LHCN-M2 (cell line): ENCODE data around the gene PPM1M. TPM values are rescaled to one million over a fixed set of nuclear protein-coding genes. Genes with fewer than 3 reads are reported as not detected.
"Not testable (repeated sequence)": the region's sequence is repeated elsewhere in the genome, so short reads cannot be mapped to it uniquely, and the experiment has no call there.

Experiments
- DNase-seq: peaks from one replicate; pipeline ENCODE4 v3.0.0-alpha.2; 2012; ENCODE audit warnings: low read depth
- total RNA-seq: library from RNA; depleted of rRNA; stranded (reverse); fragments of >200 nt; gene quantifications from 2 replicates; pipeline ENCODE4 v1.2.3, GENCODE V29; 2014

The PPM1M gene
- total RNA-seq, 1 experiment from 2014 or later: 22.3 TPM

- DNase-seq: no peak
Measured at GRCh38 chr3:52246728-52247408, 1.3 kb downstream of the PPM1M start.

GRCh38 chr3:52247409-52248164 lies 2.0 kb downstream of the PPM1M start:
- no peak for DNase-seq

- no peak for DNase-seq
Measured at GRCh38 chr3:52248165-52248541, 2.6 kb downstream of the PPM1M start.

- DNase-seq: no peak
Measured at GRCh38 chr3:52248816-52249547, 3.4 kb downstream of the PPM1M start.

GRCh38 chr3:52249683-52250082 lies 4.1 kb downstream of the PPM1M start:
- DNase-seq: no peak

- DNase-seq: no peak
Measured at GRCh38 chr3:52250122-52250521, 4.6 kb downstream of the PPM1M start.

- no peak for DNase-seq
Measured at GRCh38 chr3:52253314-52254304, 8.1 kb downstream of the PPM1M start.

- no peak for DNase-seq
Measured at GRCh38 chr3:52254608-52255007, 9.0 kb downstream of the PPM1M start.

- no peak for DNase-seq
Measured at GRCh38 chr3:52256159-52256558, 10.6 kb downstream of the PPM1M start.

GRCh38 chr3:52256622-52257021 lies 11.1 kb downstream of the PPM1M start:
- DNase-seq: no peak

GRCh38 chr3:52257911-52258310 lies 12.4 kb downstream of the PPM1M start:
- no peak for DNase-seq

- peak; percentile 72 for DNase-seq
Measured at GRCh38 chr3:52259035-52259434, 13.5 kb downstream of the PPM1M start.

- DNase-seq: no peak
Measured at GRCh38 chr3:52259448-52259847, 13.9 kb downstream of the PPM1M start.

GRCh38 chr3:52262447-52262846 lies 16.9 kb downstream of the PPM1M start:
- no peak for DNase-seq

GRCh38 chr3:52265387-52265786 lies 19.8 kb downstream of the PPM1M start:
- DNase-seq: no peak

- DNase-seq: no peak
Measured at GRCh38 chr3:52268036-52268435, 22.5 kb downstream of the PPM1M start.

- no peak for DNase-seq
Measured at GRCh38 chr3:52269776-52270175, 24.2 kb downstream of the PPM1M start.

GRCh38 chr3:52270252-52270754 lies 24.7 kb downstream of the PPM1M start:
- no peak for DNase-seq

- DNase-seq: not testable (repeated sequence)
Measured at GRCh38 chr3:52272172-52272571, 26.6 kb downstream of the PPM1M start.

- no peak for DNase-seq
Measured at GRCh38 chr3:52272831-52273230, 27.3 kb downstream of the PPM1M start.

GRCh38 chr3:52274781-52275180 lies 29.2 kb downstream of the PPM1M start:
- not testable (repeated sequence) for DNase-seq
